Hair follicular keratinocyte (primary cell): ENCODE data around the gene MEX3C. TPM values are rescaled to one million over a fixed set of nuclear protein-coding genes. Genes with fewer than 3 reads are reported as not detected.

Experiments used
- total RNA-seq: library from RNA; depleted of rRNA; stranded (reverse); fragments of >200 nt; gene quantifications from 2 replicates; pipeline ENCODE4 v1.2.3, GENCODE V29; 2015

MEX3C gene
- total RNA-seq, result 38.6 and 52.6 TPM in 2 replicates

GRCh38 chr18:51197661-51198424, at the start of gene MEX3C:
Gene MEX3C (minus strand): TSS chr18:51197681. CDS start chr18:51197320, 361 bp downstream.

Other genes with a start within 250 kb of the MEX3C start
- 4.5 and 5.8 TPM in 2 replicates for gene ELAC1, start 229.6 kb downstream of the MEX3C start, total RNA-seq
- 49.0 and 54.0 TPM in 2 replicates for gene SMAD4, start 167.5 kb downstream of the MEX3C start, total RNA-seq